NCI-H1436 (cell line): Measurements from ENCODE around the gene SLC25A21.
A peak's percentile ranks its signal among the peaks of the same experiment; 100 is the strongest.

Source experiments
- DNase-seq: peaks from one replicate; lab custom pipeline; 2025; lab: John Stamatoyannopoulos, UW

SLC25A21 gene

DNA sequence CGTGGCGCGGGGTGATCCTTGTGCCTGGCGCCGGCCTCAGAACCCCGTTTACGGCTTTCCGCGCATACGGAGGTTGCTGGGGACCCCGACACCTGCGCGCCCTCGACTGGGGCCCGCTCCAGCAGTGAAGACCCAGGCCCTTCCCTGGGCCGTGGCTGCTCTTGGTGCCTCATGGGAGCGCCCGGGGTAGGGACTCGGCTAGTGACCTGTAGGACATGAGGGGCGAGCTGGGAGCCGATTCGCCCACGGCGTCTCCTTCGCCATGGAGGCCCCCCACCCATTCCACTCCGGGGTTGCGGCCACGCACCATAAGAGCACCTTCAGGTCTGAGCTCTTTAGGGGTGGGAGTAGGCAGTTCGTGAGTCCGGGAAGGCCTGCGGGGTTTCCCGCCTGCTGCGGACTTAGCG, 525.0 kb downstream of the SLC25A21 start:
- no peak for DNase-seq

- peak; percentile 42 for DNase-seq
These were observed 525.6 kb downstream of the SLC25A21 start for GRCh38 chr14:36646664-36647416.

- no peak for DNase-seq
These were observed 538.8 kb downstream of the SLC25A21 start for GRCh38 chr14:36633580-36633979.
